ENCODE data around the gene CRY2.
A peak's percentile ranks its signal among the peaks of the same experiment; 100 is the strongest.

Gene CRY2

DNA sequence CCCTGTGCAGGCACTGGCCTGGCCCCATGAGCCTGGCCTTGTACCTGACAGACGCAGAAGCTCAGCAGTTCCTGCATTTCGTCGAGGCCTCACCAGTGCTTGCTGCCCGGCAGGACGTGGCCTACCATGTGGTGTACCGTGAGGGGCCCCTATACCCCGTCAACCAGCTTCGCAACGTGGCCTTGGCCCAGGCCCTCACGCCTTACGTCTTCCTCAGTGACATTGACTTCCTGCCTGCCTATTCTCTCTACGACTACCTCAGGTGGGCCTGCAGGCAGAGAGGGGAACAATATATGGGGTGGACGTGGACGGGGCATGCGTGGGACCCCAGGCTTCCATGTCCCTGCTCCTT lies 80.0 kb downstream of the CRY2 start:
- Histone ChIP-seq H3K23ac (ENCODE audit: low read length) (no peak overlapping the region), H3K36me3 (ENCODE audit: control insufficient read depth, insufficient read depth, low read length) (no peaks in the 10 kb centered on the region), H2AK5ac (ENCODE audit: low read length) (no peak overlapping the region), H3K9ac (ENCODE audit: low read length) (no peak overlapping the region), H3K27ac (ENCODE audit: low read depth, low read length) (no peak overlapping the region), H2BK120ac (ENCODE audit: low read depth, low read length) (no peak overlapping the region), H4K8ac (ENCODE audit: low read depth, low read length) (no peak overlapping the region), H3K79me1 (ENCODE audit: low read length) (no peaks in the 10 kb centered on the region), H3K4me3 (ENCODE audit: low read length) (no peak overlapping the region), H3K27me3 (ENCODE audit: insufficient read depth, low read length, poor library complexity) (no peaks in the 10 kb centered on the region), H3K4me1 (ENCODE audit: control insufficient read depth, low read depth, low read length) (no peaks in the 10 kb centered on the region), H3K4me2 (ENCODE audit: low read length) (no peak overlapping the region), H3K56ac (ENCODE audit: low read length) (no peak overlapping the region), H3K4ac (ENCODE audit: low read depth, low read length) (no peak overlapping the region), H3K18ac (ENCODE audit: low read length) (no peak overlapping the region), H2BK15ac (replicated peaks; ENCODE audit: low read depth) (no peak overlapping the region), H3K79me2 (ENCODE audit: control insufficient read depth, insufficient read depth, low read length) (no peaks in the 10 kb centered on the region), H2BK5ac (ENCODE audit: low read length) (no peak overlapping the region), H4K5ac (ENCODE audit: low read length) (no peak overlapping the region)
- no CpG with 5 or more reads among the region's 15 CpGs for WGBS (ENCODE audit: extremely low coverage, insufficient coverage, low lambda C conversion rate)
- no peak for DNase-seq

DNA sequence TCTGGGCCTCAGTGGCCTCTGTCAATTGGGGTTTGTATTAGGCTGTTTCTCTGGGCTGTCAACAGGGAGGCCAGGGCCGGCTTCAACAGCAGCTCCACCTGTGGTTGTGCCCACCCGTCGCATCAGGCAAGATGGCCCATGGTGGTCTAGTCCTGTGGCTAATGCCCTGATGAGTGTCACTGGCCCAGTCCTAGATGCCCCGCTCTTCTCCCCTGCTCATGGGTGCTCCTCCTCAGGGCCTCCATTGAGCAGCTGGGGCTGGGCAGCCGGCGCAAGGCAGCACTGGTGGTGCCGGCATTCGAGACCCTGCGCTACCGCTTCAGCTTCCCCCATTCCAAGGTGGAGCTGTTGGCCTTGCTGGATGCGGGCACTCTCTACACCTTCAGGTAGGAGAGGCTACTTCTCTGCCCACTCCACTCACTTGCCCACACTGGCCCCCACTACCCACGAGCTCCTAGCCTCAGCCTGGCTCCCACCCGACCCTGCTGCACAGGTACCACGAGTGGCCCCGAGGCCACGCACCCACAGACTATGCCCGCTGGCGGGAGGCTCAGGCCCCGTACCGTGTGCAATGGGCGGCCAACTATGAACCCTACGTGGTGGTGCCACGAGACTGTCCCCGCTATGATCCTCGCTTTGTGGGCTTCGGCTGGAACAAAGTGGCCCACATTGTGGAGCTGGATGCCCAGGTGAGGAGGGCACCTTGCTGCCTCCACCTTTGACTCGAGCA lies 80.6 kb downstream of the CRY2 start:
- no peak overlapping the region for H2BK120ac ChIP-seq (ENCODE audit: low read depth, low read length)
- no CpG with 5 or more reads among the region's 27 CpGs for WGBS (ENCODE audit: extremely low coverage, insufficient coverage, low lambda C conversion rate)
- H2BK5ac ChIP-seq (ENCODE audit: low read length), result no peak overlapping the region
- H4K5ac ChIP-seq (ENCODE audit: low read length), result no peak overlapping the region
- H3K4me1 ChIP-seq (ENCODE audit: control insufficient read depth, low read depth, low read length), result no peaks in the 10 kb centered on the region
- no peak overlapping the region for H3K18ac ChIP-seq (ENCODE audit: low read length)
- H2AK5ac ChIP-seq (ENCODE audit: low read length), result no peak overlapping the region
- no peaks in the 10 kb centered on the region for H3K27me3 ChIP-seq (ENCODE audit: insufficient read depth, low read length, poor library complexity)
- H3K4me3 ChIP-seq (ENCODE audit: low read length), result no peak overlapping the region
- no peak overlapping the region for H3K27ac ChIP-seq (ENCODE audit: low read depth, low read length)
- H3K4ac ChIP-seq (ENCODE audit: low read depth, low read length), result no peak overlapping the region
- no peaks in the 10 kb centered on the region for H3K79me1 ChIP-seq (ENCODE audit: low read length)
- no peak overlapping the region for H3K56ac ChIP-seq (ENCODE audit: low read length)
- H4K8ac ChIP-seq (ENCODE audit: low read depth, low read length), result no peak overlapping the region
- H3K4me2 ChIP-seq (ENCODE audit: low read length), result no peak overlapping the region
- H3K23ac ChIP-seq (ENCODE audit: low read length), result no peak overlapping the region
- no peaks in the 10 kb centered on the region for H3K36me3 ChIP-seq (ENCODE audit: control insufficient read depth, insufficient read depth, low read length)
- no peaks in the 10 kb centered on the region for H3K79me2 ChIP-seq (ENCODE audit: control insufficient read depth, insufficient read depth, low read length)
- no peak for DNase-seq
- H3K9ac ChIP-seq (ENCODE audit: low read length), result no peak overlapping the region
- H2BK15ac ChIP-seq (replicated peaks; ENCODE audit: low read depth), result no peak overlapping the region

DNA sequence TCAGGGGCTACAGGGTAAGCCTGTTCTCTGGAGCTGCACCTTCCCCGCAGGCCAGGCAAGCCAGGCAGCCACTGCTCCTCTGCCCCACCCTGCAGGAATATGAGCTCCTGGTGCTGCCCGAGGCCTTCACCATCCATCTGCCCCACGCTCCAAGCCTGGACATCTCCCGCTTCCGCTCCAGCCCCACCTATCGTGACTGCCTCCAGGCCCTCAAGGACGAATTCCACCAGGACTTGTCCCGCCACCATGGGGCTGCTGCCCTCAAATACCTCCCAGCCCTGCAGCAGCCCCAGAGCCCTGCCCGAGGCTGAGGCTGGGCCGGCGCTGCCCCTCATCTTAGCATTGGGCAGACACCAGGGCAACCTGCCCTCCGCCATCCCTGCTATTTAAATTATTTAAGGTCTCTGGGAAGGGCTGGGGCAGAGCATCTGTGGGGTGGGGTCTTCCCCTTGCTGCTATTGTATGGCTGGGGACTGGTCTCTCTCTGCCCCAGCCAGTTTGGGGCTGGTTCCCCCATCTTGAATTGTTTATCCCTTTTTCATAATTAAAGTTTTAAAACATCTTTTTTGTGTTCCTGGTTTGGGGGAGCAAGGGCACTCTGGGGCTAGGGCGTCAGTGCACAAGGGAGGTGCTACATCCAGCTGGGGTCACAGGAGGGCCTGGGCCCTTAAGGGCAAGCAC lies 81.4 kb downstream of the CRY2 start:
- Histone ChIP-seq H3K27me3 (ENCODE audit: insufficient read depth, low read length, poor library complexity) (no peaks in the 10 kb centered on the region), H4K5ac (ENCODE audit: low read length) (no peak overlapping the region), H3K4me3 (ENCODE audit: low read length) (no peak overlapping the region), H3K79me1 (ENCODE audit: low read length) (no peaks in the 10 kb centered on the region), H3K4me1 (ENCODE audit: control insufficient read depth, low read depth, low read length) (no peaks in the 10 kb centered on the region), H3K4ac (ENCODE audit: low read depth, low read length) (no peak overlapping the region), H3K4me2 (ENCODE audit: low read length) (no peak overlapping the region), H3K79me2 (ENCODE audit: control insufficient read depth, insufficient read depth, low read length) (no peaks in the 10 kb centered on the region), H2BK120ac (ENCODE audit: low read depth, low read length) (no peak overlapping the region), H3K36me3 (ENCODE audit: control insufficient read depth, insufficient read depth, low read length) (no peaks in the 10 kb centered on the region), H2AK5ac (ENCODE audit: low read length) (no peak overlapping the region), H3K27ac (ENCODE audit: low read depth, low read length) (no peak overlapping the region), H3K23ac (ENCODE audit: low read length) (no peak overlapping the region), H3K18ac (ENCODE audit: low read length) (no peak overlapping the region), H2BK5ac (ENCODE audit: low read length) (no peak overlapping the region), H4K8ac (ENCODE audit: low read depth, low read length) (no peak overlapping the region), H2BK15ac (replicated peaks; ENCODE audit: low read depth) (no peak overlapping the region), H3K56ac (ENCODE audit: low read length) (no peak overlapping the region), H3K9ac (ENCODE audit: low read length) (no peak overlapping the region)
- WGBS (ENCODE audit: extremely low coverage, insufficient coverage, low lambda C conversion rate), result no CpG with 5 or more reads among the region's 13 CpGs
- no peak for DNase-seq

DNA sequence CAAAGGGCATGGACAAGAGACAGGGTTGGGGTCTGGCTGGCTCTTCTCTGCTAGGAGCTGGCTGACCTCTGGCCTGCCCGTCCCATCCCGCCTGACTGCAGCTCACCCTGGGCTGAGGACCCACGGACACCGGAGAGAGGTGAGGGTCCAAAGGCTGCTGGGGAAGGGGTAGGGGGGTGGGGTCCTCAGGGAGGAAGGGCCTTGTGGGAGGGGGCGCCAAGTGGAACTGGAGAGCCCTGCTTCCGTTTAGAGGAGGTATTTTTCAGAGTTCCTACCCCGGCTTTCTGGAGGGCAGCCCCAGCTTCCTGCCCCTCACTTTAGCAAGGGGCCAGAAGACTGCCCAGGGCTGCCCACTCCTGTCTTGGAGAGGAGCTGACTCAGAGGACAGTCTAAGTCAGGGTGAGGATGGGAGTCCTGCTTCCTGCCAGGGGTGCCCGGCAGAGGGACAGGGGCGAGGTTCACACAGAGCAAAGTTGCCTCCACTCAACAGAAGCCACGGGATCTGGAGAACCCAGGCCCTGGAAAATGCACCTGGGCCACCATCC lies 82.3 kb downstream of the CRY2 start:
- Histone ChIP-seq H2AK5ac (ENCODE audit: low read length) (no peak overlapping the region), H3K36me3 (ENCODE audit: control insufficient read depth, insufficient read depth, low read length) (no peaks in the 10 kb centered on the region), H3K79me2 (ENCODE audit: control insufficient read depth, insufficient read depth, low read length) (no peaks in the 10 kb centered on the region), H3K27ac (ENCODE audit: low read depth, low read length) (no peak overlapping the region), H3K56ac (ENCODE audit: low read length) (no peak overlapping the region), H3K79me1 (ENCODE audit: low read length) (no peaks in the 10 kb centered on the region), H2BK15ac (replicated peaks; ENCODE audit: low read depth) (no peak overlapping the region), H3K27me3 (ENCODE audit: insufficient read depth, low read length, poor library complexity) (no peaks in the 10 kb centered on the region), H3K4me3 (ENCODE audit: low read length) (no peak overlapping the region), H3K9ac (ENCODE audit: low read length) (no peak overlapping the region), H2BK5ac (ENCODE audit: low read length) (no peak overlapping the region), H3K4me2 (ENCODE audit: low read length) (no peak overlapping the region), H2BK120ac (ENCODE audit: low read depth, low read length) (no peak overlapping the region), H3K4me1 (ENCODE audit: control insufficient read depth, low read depth, low read length) (no peaks in the 10 kb centered on the region), H3K23ac (ENCODE audit: low read length) (no peak overlapping the region), H3K4ac (ENCODE audit: low read depth, low read length) (no peak overlapping the region), H4K8ac (ENCODE audit: low read depth, low read length) (no peak overlapping the region), H4K5ac (ENCODE audit: low read length) (no peak overlapping the region), H3K18ac (ENCODE audit: low read length) (no peak overlapping the region)
- no CpG with 5 or more reads among the region's 10 CpGs for WGBS (ENCODE audit: extremely low coverage, insufficient coverage, low lambda C conversion rate)
- DNase-seq, result no peak

DNA sequence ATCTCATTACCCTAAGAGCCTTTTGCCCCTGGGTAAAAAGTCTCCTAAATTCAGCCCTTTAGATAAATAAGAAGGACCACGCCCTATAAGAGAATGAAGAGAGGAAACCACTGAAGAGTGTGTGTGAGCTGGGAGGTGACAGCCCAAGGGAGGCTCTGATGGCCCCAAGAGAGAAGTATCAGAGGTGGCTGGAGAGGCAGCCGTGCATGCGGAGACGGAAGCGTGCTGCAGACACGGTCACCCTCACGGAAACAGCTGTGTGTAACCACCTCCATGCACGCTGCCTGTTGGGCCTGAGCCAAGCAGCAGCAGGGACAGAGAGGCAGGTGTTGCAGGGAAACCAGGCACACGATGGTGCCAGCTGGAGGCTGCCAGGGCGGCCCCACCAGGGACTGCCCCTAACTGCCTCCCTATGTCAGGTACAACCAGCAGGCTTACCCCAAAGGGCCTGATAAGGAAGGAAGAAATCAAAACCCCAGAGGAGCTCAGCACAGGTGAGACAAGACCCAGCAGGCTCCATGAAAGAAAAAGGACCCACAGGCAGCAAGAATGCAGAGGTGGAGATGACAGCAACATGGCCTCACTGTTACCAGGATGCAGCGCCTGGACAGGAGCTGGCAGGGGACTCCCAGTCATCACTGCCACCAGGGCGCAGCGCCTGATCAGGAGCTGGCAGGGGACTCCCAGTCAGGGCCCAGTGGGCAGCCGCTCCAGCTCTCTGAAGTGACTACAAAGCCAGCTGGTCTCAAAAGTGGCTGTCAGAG lies 82.9 kb downstream of the CRY2 start:
- H4K5ac ChIP-seq (ENCODE audit: low read length), result no peak overlapping the region
- WGBS (ENCODE audit: extremely low coverage, insufficient coverage, low lambda C conversion rate), result no CpG with 5 or more reads among the region's 14 CpGs
- no peak overlapping the region for H2BK15ac ChIP-seq (replicated peaks; ENCODE audit: low read depth)
- H3K18ac ChIP-seq (ENCODE audit: low read length), result no peak overlapping the region
- no peak overlapping the region for H2BK120ac ChIP-seq (ENCODE audit: low read depth, low read length)
- H2BK5ac ChIP-seq (ENCODE audit: low read length), result no peak overlapping the region
- no peak overlapping the region for H3K4ac ChIP-seq (ENCODE audit: low read depth, low read length)
- no peak overlapping the region for H3K4me2 ChIP-seq (ENCODE audit: low read length)
- no peaks in the 10 kb centered on the region for H3K79me2 ChIP-seq (ENCODE audit: control insufficient read depth, insufficient read depth, low read length)
- H3K9ac ChIP-seq (ENCODE audit: low read length), result no peak overlapping the region
- H4K8ac ChIP-seq (ENCODE audit: low read depth, low read length), result no peak overlapping the region
- no peaks in the 10 kb centered on the region for H3K36me3 ChIP-seq (ENCODE audit: control insufficient read depth, insufficient read depth, low read length)
- H3K27me3 ChIP-seq (ENCODE audit: insufficient read depth, low read length, poor library complexity), result no peaks in the 10 kb centered on the region
- no peak overlapping the region for H3K56ac ChIP-seq (ENCODE audit: low read length)
- H3K4me1 ChIP-seq (ENCODE audit: control insufficient read depth, low read depth, low read length), result no peaks in the 10 kb centered on the region
- no peak overlapping the region for H2AK5ac ChIP-seq (ENCODE audit: low read length)
- no peak overlapping the region for H3K4me3 ChIP-seq (ENCODE audit: low read length)
- DNase-seq, result no peak
- H3K79me1 ChIP-seq (ENCODE audit: low read length), result no peaks in the 10 kb centered on the region
- peak overlapping the region; percentile 66 for H3K23ac ChIP-seq (ENCODE audit: low read length)
- H3K27ac ChIP-seq (ENCODE audit: low read depth, low read length), result no peak overlapping the region

All from mesendoderm (in vitro differentiated cells).